Left renal cortex interstitium (tissue), 4 donors: ENCODE data around the gene FAM107B. TPM values are rescaled to one million over a fixed set of nuclear protein-coding genes. Genes with fewer than 3 reads are reported as not detected.

ENCODE experiments used
- DNase-seq, 4 donors: peaks; one replicate each; pipeline ENCODE4 v3.0.0-alpha.2; 2013; ENCODE audit warnings: low read depth in 4 of 4, low spot score in 2 of 4, missing footprints in 1 of 4
- polyA plus RNA-seq, 4 donors: library from polyadenylated mRNA; unstranded; fragments of 120-200 nt; gene quantifications; one replicate each; pipeline ENCODE4 v1.2.1, GENCODE V29; 2013; ENCODE audit not compliant: insufficient read length in 4 of 4

Gene FAM107B
- polyA plus RNA-seq, 4 donors: 78.9 to 113 (median 87.7) TPM

DNA sequence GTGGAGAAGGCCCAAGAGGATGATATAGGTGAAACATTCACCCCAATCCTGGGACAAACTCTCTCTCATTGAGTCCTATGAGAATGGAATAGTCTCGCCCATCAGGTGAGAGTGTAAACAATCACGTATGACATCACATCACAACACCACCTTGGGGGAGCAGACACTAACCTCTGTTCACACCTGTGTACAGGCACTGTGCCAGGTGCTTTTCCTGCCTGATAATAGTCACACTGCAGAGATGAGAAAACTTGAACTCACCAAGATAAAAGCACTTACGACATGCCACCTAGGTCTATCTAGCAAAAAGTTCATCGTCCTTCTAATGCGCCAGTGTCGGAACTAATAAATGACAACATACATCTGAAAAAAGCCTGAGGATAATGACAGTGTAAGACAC, 187.8 kb downstream of the FAM107B start:
- no peak for DNase-seq

DNA sequence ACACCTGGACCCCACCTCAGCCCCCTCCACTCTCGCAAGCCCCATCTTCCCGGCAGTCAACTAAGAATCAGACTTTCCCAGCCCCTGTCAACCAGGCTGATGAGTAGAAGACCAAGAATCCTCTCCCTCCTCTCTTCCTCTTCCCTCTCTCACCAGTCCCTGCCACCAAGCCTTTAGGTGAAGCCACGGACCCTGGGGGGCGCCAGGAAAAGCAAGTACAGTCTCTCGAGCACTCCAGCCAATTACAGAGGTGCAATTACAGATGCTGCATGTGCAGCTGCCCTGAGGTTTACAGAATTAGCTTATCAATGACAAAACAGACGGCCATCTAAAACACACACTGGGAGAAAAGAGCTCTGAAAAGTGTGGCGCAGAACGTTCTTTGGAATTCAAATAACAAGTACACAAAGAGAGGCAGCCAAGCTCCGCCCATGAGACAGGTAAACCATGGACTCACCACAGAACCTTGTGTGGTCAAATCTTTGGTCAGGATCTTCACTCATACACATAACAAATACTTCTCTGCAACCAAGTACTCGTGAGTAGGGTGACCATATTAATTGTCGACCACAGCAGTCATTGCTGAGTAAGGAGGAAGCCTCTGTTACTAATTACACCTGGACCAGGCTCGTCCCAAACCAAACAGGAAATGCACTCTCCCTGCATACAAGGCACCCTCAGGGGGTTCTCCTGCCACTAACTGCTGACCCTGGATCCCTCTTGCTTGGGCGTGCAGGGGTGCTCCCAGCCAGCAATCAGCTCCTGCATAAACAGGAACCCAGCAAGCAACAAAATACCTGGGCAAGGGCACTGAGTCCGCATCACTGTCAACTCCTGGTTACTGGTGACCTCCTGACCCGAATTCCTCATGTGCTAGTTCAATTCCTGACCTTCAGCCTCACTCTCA, 189.2 kb downstream of the FAM107B start:
- no peak for DNase-seq

- no peak for DNase-seq
Measured at GRCh38 chr10:14584661-14585060, 190.0 kb downstream of the FAM107B start.

- no peak for DNase-seq
Measured at GRCh38 chr10:14583967-14584366, 190.7 kb downstream of the FAM107B start.

DNA sequence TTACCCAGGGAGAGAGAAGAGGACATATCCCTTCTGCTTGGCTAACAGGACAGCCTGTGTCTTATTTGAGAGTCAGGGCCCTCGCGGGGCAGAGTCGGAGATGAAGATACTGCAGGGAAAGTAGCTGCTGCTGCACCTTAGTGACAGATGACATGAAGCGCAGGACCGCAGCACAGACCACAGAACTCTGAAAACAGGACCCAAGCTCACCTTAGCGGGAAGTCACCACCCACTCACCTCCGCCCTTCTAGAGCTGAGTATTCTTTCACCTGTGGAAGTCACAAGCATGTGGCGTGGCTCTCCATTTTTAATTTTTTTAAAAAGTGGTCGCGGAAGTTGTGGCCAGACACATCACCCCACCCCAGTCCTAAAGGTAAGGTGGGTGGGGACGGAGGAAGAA, 191.4 kb downstream of the FAM107B start:
- DNase-seq: no peak

DNA sequence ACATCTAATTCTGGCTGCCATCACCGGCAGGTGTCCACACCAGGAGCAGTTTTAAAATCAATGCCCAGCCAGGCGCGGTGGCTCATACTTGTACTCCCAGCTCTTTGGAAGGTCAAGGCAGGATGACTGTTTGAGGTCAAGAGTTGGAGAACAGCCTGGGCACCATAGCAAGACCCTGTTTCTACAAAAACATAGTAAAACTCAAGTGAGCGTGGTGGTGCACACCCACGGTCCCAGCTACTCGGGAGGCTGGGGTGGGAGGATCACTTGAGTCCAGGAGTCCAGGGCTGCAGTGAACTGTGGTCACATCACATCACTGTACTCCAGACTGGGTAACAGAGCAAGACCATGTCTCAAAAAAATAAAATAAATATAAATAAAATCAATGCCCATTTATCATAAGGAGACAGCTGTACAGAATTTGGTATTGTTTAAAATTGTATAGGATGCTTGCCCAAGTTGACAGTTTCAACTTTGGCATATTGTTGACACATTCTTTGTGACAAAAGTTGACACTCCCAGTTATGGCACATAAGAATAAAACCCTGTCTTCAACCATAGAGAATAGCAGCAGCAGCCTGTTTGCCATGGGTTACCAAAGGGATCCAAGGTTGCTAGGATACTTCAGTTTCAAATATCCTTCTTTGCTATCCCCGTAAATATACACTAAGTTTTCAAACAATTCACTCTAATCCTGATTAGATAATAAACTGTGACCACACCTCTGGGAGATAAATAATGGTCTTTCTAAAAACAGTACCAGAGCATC, 193.0 kb downstream of the FAM107B start:
- DNase-seq: no peak

GRCh38 chr10:14580671-14581332, 193.9 kb downstream of the FAM107B start:
- no peak for DNase-seq

DNA sequence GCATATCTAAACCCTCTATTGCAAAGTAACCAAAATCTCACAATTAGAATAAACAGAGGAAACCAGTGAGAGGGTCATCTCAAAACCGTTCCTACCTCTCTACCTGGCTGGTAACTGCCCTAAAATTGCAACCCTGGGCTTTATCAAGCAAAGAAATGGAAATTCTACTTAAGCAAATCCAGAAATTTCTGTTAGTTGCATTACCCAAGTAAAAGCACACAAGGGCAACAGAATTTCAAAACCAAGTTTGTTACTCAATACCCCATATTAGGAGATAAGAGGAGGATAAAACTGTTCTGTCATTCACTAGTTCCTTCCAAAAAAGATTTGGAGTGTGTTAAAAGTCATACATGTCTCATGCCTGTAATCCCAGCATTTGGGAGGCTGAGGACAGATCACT, 195.3 kb downstream of the FAM107B start:
- no peak for DNase-seq

GRCh38 chr10:14578060-14578952, 196.4 kb downstream of the FAM107B start:
- DNase-seq: no peak

- DNase-seq: no peak
Measured at GRCh38 chr10:14574885-14575284, 199.8 kb downstream of the FAM107B start.

DNA sequence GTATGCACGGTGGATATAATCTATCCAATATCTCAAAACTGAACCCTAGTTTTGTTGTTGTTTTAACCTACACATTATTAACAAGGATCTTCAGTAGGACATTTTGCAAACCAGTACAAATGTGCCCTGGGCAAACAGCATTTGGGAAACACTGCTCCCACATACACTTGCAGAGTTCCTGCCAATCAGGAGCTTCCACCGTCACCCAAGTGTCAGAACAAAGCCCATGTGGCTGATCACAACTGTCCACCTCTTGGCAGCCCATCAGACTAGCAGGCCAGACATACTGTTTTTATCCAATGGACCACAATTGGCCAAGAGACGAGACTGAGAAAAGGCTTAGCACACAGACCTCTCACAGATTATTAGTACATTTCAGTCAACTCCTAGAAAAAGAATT, 200.4 kb downstream of the FAM107B start:
- no peak for DNase-seq

DNA sequence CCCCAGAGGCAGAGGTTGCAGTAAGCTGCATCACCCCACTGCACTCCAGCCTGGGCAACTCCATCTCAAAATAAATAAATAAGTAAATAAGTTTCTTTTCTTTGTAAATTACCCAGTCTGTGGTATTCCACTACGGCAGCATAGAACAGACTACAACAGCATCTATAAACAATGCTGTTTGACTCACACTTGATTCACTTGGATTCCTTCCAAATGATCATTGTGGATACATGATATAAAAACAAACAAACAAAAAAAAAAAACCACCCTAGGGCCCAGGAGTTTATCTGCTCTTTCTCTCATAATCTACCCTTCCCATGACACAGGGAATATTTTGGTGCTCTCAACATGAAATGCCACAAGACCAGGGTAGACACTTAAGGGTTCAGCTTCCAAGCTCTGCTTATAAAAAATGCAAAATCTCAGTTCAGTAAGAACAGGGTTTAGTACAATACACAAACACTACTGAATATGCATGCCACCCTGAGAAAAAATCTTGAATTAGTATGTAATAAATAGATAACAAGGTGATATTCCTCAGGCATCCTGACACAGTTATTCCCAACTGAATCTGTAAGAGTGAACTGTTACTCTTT, 200.9 kb downstream of the FAM107B start:
- DNase-seq: no peak

- DNase-seq: no peak
Measured at GRCh38 chr10:14572811-14573210, 201.9 kb downstream of the FAM107B start.

GRCh38 chr10:14571866-14572507, 202.7 kb downstream of the FAM107B start:
- no peak for DNase-seq

GRCh38 chr10:14570800-14571199, 203.9 kb downstream of the FAM107B start:
- DNase-seq: no peak

DNA sequence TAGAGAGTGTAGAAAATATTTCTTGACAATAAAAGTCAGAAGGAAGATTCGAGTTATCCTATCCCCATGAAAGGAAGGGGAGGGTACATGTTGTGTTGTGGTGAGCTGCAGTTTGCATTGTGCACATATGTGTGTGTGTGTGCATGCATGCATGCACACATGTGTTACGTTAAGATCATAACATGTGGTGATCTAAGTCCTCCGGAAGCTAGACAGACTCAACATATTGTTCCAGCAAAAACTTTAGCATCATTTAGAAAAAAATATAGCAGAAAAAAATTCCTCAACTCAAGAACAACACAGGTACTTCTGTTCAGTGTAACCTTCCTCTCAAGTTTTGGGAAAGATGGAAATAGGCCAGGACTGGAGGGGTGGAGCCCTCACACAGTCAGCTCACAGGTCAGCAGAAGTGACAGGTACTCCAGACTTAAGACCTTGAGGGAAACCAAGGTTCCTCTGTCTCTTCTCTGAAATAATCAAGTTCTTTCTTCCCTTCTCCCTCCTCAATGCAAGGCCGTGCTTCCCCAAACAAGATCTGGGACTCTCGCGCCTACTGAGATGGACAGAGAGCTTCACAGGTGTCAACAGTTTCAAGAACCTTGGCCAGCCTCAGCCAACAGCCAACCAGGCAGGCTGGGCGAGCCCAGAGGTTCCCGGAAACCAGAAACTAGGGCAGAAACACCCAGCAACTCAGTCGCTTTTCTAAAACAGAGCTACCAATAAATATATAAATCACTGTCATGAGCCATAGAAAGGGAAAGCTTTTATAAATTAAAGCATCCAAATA, 205.2 kb downstream of the FAM107B start:
- DNase-seq: no peak

- no peak for DNase-seq
Measured at GRCh38 chr10:14567421-14567820, 207.3 kb downstream of the FAM107B start.

DNA sequence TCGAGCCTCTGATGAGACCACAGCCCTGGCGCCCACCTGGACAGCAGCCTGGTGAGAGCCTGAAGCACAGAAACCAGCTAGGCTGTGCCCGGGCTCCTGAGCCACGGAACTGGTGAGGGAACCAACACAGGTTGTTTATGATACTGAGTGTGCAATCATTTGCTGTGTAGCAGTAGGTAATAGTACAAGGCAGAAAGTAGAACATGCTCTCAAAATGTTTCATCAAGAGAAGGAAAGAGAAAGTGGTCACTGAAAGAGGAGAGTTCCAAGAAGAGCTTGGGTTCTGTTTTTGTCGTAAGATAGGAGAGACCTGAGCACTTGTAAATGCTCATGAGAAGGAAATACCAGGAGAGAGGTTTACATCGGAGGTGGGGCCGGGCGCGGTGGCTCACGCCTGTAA, 208.2 kb downstream of the FAM107B start:
- no peak for DNase-seq

DNA sequence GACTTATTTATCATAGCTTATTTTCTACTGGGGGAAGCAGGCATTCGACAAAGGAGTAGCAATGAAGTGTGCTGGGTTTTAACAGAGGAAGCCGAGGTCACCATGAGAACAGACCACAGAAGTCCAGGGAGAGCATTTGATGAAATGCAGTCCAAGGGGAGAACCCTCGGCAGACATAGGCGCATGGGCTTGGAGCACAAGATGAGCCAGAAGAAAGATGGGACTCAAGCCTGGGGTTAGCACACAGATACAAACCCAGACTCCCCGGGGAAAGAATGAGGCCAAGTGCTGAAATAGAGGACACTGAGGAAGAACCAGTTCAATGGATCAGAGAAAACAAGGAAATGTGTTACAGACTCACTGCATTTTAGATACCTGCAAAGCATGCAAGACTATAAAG, 209.5 kb downstream of the FAM107B start:
- DNase-seq: no peak
